A549 (cell line): ENCODE results near the gene AFF1. TPM values are rescaled to one million over a fixed set of nuclear protein-coding genes. Genes with fewer than 3 reads are reported as not detected.

Experiments
- ATAC-seq, 2 experiments: fragments of 200-7000 bp in 1 of 2; fragments of >200 bp in 1 of 2; cut with Nextera tagmentation in 1 of 2; cut with Tn5 transposase in 1 of 2; 3 replicates each; pipeline versions ENCODE4 v1.8.0 to v1.9.1; 2018 to 2020; ENCODE audit warnings: mild to moderate bottlenecking in 1 of 2, moderate library complexity in 1 of 2
- CTCF ChIA-PET: fragments of 300-600 bp; sonication (Branson Sonifier 250); formaldehyde crosslinking; extraction: SDS; loops from one replicate; lab custom pipeline; 2021; ENCODE audit warnings: antibody characterized with exemption, inconsistent platforms; lab: Yijun Ruan, JAX
- POLR2A ChIA-PET: fragments of 350-600 bp; formaldehyde crosslinking; extraction: SDS; loops from one replicate; lab custom pipeline; 2021; ENCODE audit warnings: antibody characterized with exemption, inconsistent platforms; lab: Yijun Ruan, JAX
- DNase-seq, 2 experiments: peaks; one replicate each; pipeline versions ENCODE4 v3.0.0 to v3.0.0-alpha.2; 2011 to 2016; ENCODE audit warnings: low read depth in 1 of 2, low spot score in 1 of 2
- FAIRE-seq: peaks from 2 replicates; lab custom pipeline; 2011; peaks lifted over from hg19 to GRCh38; lab: Jason Lieb, UNC
- H3K27ac ChIP-seq, 2 experiments: fragments of >200 bp; sonication (Bioruptor Twin); formaldehyde crosslinking; 3 replicates each; pipeline ENCODE4 v1.5.1; 2016 to 2017
- H3K4me1 ChIP-seq: fragments of >200 bp; sonication (Bioruptor Twin); formaldehyde crosslinking; 3 replicates; pipeline ENCODE4 v1.6.1; 2016
- H3K4me2 ChIP-seq: fragments of >200 bp; sonication (Bioruptor Twin); formaldehyde crosslinking; 3 replicates; pipeline ENCODE4 v1.6.1; 2016
- H3K4me3 ChIP-seq: fragments of >200 bp; sonication (Bioruptor Twin); formaldehyde crosslinking; 3 replicates; pipeline ENCODE4 v1.5.1; 2016
- H3K9me3 ChIP-seq: fragments of >200 bp; sonication (Bioruptor Twin); formaldehyde crosslinking; 3 replicates; pipeline ENCODE4 v1.6.1; 2016
- CHD4 ChIP-seq: fragments of 200-600 bp; sonication (generic); IDR thresholded peaks from 2 replicates; pipeline ENCODE4 v1.6.1; 2016; ENCODE audit warnings: antibody characterized with exemption, mild to moderate bottlenecking, borderline replicate concordance
- CTCF ChIP-seq: fragments of >200 bp; sonication (Bioruptor Twin); formaldehyde crosslinking; IDR thresholded peaks from 3 replicates; pipeline ENCODE4 v1.5.1; 2016
- EHMT2 ChIP-seq: fragments of 200-600 bp; sonication (generic); IDR thresholded peaks from 2 replicates; pipeline ENCODE4 v1.6.1; 2016; ENCODE audit warnings: antibody characterized with exemption, low read depth, mild to moderate bottlenecking, moderate library complexity
- EP300 ChIP-seq, 2 experiments: fragments of >200 bp; sonication (Bioruptor Twin); formaldehyde crosslinking; IDR thresholded peaks; 2 replicates in 1 of 2; 3 replicates in 1 of 2; pipeline ENCODE4 v1.6.1; 2016 to 2017
- ESRRA ChIP-seq: fragments of 150-350 bp; IDR thresholded peaks from 2 replicates; pipeline ENCODE4 v1.6.1; 2014; ENCODE audit warnings: mild to moderate bottlenecking, low read length, borderline replicate concordance
- JUN ChIP-seq, 2 experiments: fragments of >200 bp; sonication (Bioruptor Twin); formaldehyde crosslinking; IDR thresholded peaks; 2 replicates in 1 of 2; 3 replicates in 1 of 2; pipeline ENCODE4 v1.6.1; 2016 to 2017
- KDM1A ChIP-seq: fragments of 200-600 bp; sonication (generic); IDR thresholded peaks from 2 replicates; pipeline ENCODE4 v1.6.1; 2016; ENCODE audit warnings: low read depth, mild to moderate bottlenecking
- MAFK ChIP-seq: fragments of 450-650 bp; IDR thresholded peaks from 2 replicates; pipeline ENCODE4 v1.6.1; 2014; ENCODE audit not compliant: partially characterized antibody
- NPAS2 ChIP-seq: fragments of 250-450 bp; sonication (Bioruptor Pico); IDR thresholded peaks from 2 replicates; pipeline ENCODE4 v1.8.0; 2022; ENCODE audit warnings: mild to moderate bottlenecking, moderate library complexity, borderline replicate concordance
- RAD21 ChIP-seq, 2 experiments: fragments of >200 bp in 1 of 2; sonication (Bioruptor Twin) in 1 of 2; formaldehyde crosslinking in 1 of 2; IDR thresholded peaks in 1 of 2; conservative IDR thresholded peaks in 1 of 2; 2 replicates in 1 of 2; 3 replicates in 1 of 2; pipeline ENCODE4 v1.6.1; 2012 to 2018; ENCODE audit warnings: inconsistent platforms in 1 of 2
- RCOR1 ChIP-seq: fragments of 150-350 bp; IDR thresholded peaks from 2 replicates; pipeline ENCODE4 v1.6.1; 2014; ENCODE audit warnings: antibody characterized with exemption, low read length, low read depth
- REST ChIP-seq: fragments of 200-600 bp; sonication (generic); IDR thresholded peaks from 2 replicates; pipeline ENCODE4 v1.6.1; 2016; ENCODE audit warnings: antibody characterized with exemption, mild to moderate bottlenecking, moderate library complexity
- RFX5 ChIP-seq: fragments of 450-650 bp; IDR thresholded peaks from 2 replicates; pipeline ENCODE4 v1.7.1; 2014; ENCODE audit warnings: antibody characterized with exemption, mild to moderate bottlenecking, moderate library complexity
- RNF2 ChIP-seq: fragments of 200-600 bp; sonication (generic); IDR thresholded peaks from 2 replicates; pipeline ENCODE4 v1.6.1; 2016; ENCODE audit warnings: low read depth, mild to moderate bottlenecking, antibody characterized with exemption, moderate library complexity, borderline replicate concordance
- SMC3 ChIP-seq: fragments of >200 bp; sonication (Bioruptor Twin); formaldehyde crosslinking; IDR thresholded peaks from 3 replicates; pipeline ENCODE4 v1.6.1; 2018; ENCODE audit warnings: inconsistent platforms
- ZNF302 ChIP-seq: fragments of 250-450 bp; sonication (Bioruptor Pico); IDR thresholded peaks from 2 replicates; pipeline ENCODE4 v1.9.0; 2021; ENCODE audit warnings: inconsistent platforms, mild to moderate bottlenecking, moderate library complexity
- ZSCAN20 ChIP-seq: fragments of 250-450 bp; sonication (Bioruptor Pico); IDR thresholded peaks from 2 replicates; pipeline ENCODE4 v1.8.0; 2022; ENCODE audit warnings: mild to moderate bottlenecking, moderate library complexity
- WGBS: methylation state at CpG from one replicate; pipeline ENCODE4 v1.1.6; 2017; ENCODE audit errors: missing lambda C conversion rate; 5-methylcytosine and 5-hydroxymethylcytosine counted together
- polyA plus RNA-seq, 4 experiments: library from polyadenylated mRNA; depleted of rRNA in 3 of 4; stranded (reverse); fragments of >200 nt; fragmentation: RNase III in 1 of 4; extraction: RNeasy Plus Mini Kit Qiagen cat#74134 plus additional on column Dnase treatment in 1 of 4; gene quantifications; 2 replicates in 3 of 4; 3 replicates in 1 of 4; pipeline ENCODE4 v1.2.3, GENCODE V29; 2011 to 2017
- TF ChIP-seq, protein P1 (sequence below): fragments of >200 bp; sonication (Bioruptor Twin); formaldehyde crosslinking; IDR thresholded peaks from 3 replicates; pipeline ENCODE4 v1.6.1; 2016
- TF ChIP-seq, protein P2 (sequence below): IDR thresholded peaks from 2 replicates; pipeline ENCODE4 v1.6.1; 2012
- TF ChIP-seq, protein P3 (sequence below): fragments of 150-350 bp; IDR thresholded peaks from 2 replicates; pipeline ENCODE4 v1.6.1; 2014; ENCODE audit warnings: low read depth, mild to moderate bottlenecking, low read length

AFF1 gene
- polyA plus RNA-seq, 2 of the 4 experiments (the other 2 are of a cell fraction), result 13.7 to 15.4 TPM

DNA sequence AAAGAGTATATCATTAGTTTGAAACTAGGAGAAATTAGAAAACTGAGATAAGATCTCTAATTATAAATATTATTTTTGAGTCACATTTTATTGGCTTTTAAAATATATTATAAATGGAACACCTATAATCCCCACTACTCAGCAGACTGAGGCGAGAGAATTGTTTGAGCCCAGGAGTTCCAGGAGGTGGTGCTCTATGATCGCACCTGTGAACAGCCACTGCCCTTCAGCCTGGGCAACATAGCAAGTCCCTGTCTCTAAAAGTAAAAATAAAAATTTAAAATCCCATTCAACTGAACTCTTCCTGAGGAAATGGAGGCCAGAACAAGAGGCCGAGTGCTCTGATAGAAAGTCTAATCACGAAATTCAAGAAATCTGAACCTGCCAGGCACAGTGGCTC, 36.2 kb upstream of the AFF1 start:
- DNase-seq, result peak in 1 of 2 experiments; percentile 37
- no peak overlapping the region for H3K27ac ChIP-seq
- no peaks in the 10 kb centered on the region for H3K4me1 ChIP-seq
- CTCF ChIA-PET, result interaction anchor here (3.1 kb wide), 1 partner anchor 400 kb away, joined by 13 read pairs; no protein-coding TSS in a partner anchor
- POLR2A ChIA-PET, result no interaction called here
- peak; percentile 67 to 75; a peak in 4 of 6 replicates for ATAC-seq
- TF ChIP-seq CTCF, result peak; percentile 50
- no peak for TF ChIP-seq EHMT2
- peak; percentile 69 to 73 for TF ChIP-seq RAD21 (conservative IDR thresholded peaks at IDR 0.05 in 1 of 2, IDR thresholded peaks at IDR 0.05 in 1 of 2)
- TF ChIP-seq ZSCAN20 (CRISPR knock-in tag), result no peak
- TF ChIP-seq REST, result no peak
- TF ChIP-seq SMC3, result peak; percentile 38; the same call in 2 of the 3 replicates
- no peak for FAIRE-seq
- no peak overlapping the region for H3K4me3 ChIP-seq
- H3K9me3 ChIP-seq, result no peaks in the 10 kb centered on the region
- 46% methylated on average over 4 of the region's 4 CpGs for WGBS
- H3K4me2 ChIP-seq, result no peak overlapping the region

- ATAC-seq (no peak), FAIRE-seq (no peak), DNase-seq (no peak)
- H3K27ac ChIP-seq, result no peak overlapping the region
- H3K9me3 ChIP-seq, result no peaks in the 10 kb centered on the region
- no peak overlapping the region for H3K4me2 ChIP-seq
- H3K4me1 ChIP-seq, result no peaks in the 10 kb centered on the region
- ChIA-PET CTCF (interaction anchor here (1.0 to 3.1 kb wide), 4 partner anchors 9 to 403 kb away, joined by 3 to 13 read pairs (median 5); no protein-coding TSS in a partner anchor), POLR2A (no interaction called here)
- no peak overlapping the region for H3K4me3 ChIP-seq
- 86% methylated on average over 3 of the region's 3 CpGs for WGBS
- no peak for TF ChIP-seq RCOR1
- TF ChIP-seq NPAS2 (CRISPR knock-in tag), result no peak
- TF ChIP-seq EP300 (IDR thresholded peaks at IDR 0.05), result no peak
- TF ChIP-seq MAFK, result no peak
- TF ChIP-seq KDM1A, result no peak
- TF ChIP-seq, protein P1, sequence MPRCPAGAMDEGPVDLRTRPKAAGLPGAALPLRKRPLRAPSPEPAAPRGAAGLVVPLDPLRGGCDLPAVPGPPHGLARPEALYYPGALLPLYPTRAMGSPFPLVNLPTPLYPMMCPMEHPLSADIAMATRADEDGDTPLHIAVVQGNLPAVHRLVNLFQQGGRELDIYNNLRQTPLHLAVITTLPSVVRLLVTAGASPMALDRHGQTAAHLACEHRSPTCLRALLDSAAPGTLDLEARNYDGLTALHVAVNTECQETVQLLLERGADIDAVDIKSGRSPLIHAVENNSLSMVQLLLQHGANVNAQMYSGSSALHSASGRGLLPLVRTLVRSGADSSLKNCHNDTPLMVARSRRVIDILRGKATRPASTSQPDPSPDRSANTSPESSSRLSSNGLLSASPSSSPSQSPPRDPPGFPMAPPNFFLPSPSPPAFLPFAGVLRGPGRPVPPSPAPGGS, result no peak
- TF ChIP-seq, protein P2, sequence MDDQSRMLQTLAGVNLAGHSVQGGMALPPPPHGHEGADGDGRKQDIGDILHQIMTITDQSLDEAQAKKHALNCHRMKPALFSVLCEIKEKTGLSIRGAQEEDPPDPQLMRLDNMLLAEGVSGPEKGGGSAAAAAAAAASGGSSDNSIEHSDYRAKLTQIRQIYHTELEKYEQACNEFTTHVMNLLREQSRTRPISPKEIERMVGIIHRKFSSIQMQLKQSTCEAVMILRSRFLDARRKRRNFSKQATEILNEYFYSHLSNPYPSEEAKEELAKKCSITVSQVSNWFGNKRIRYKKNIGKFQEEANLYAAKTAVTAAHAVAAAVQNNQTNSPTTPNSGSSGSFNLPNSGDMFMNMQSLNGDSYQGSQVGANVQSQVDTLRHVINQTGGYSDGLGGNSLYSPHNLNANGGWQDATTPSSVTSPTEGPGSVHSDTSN, result no peak
- TF ChIP-seq RFX5, result no peak
- no peak for TF ChIP-seq EHMT2
- TF ChIP-seq RNF2, result no peak
- TF ChIP-seq CHD4, result no peak
- no peak for TF ChIP-seq ZNF302 (CRISPR knock-in tag)
- no peak for TF ChIP-seq ESRRA
- TF ChIP-seq, protein P3, sequence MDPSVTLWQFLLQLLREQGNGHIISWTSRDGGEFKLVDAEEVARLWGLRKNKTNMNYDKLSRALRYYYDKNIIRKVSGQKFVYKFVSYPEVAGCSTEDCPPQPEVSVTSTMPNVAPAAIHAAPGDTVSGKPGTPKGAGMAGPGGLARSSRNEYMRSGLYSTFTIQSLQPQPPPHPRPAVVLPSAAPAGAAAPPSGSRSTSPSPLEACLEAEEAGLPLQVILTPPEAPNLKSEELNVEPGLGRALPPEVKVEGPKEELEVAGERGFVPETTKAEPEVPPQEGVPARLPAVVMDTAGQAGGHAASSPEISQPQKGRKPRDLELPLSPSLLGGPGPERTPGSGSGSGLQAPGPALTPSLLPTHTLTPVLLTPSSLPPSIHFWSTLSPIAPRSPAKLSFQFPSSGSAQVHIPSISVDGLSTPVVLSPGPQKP, result no peak
- no peak for TF ChIP-seq JUN (IDR thresholded peaks at IDR 0.05)
Observed at GRCh38 chr4:86901864-86902263, 32.9 kb upstream of the AFF1 start.
